NCI-H1092 treated with DMSO at 0.1 percent for 48 hours (cell line): Measurements from ENCODE around the gene USP38.
"Not testable (repeated sequence)": the region's sequence is repeated elsewhere in the genome, so short reads cannot be mapped to it uniquely, and the experiment has no call there.

ENCODE experiments used
- DNase-seq: peaks from one replicate; lab custom pipeline; 2025; lab: John Stamatoyannopoulos, UW

The USP38 gene

GRCh38 chr4:143215873-143216272 is 31.2 kb downstream of the USP38 start:
- DNase-seq = no peak

DNA sequence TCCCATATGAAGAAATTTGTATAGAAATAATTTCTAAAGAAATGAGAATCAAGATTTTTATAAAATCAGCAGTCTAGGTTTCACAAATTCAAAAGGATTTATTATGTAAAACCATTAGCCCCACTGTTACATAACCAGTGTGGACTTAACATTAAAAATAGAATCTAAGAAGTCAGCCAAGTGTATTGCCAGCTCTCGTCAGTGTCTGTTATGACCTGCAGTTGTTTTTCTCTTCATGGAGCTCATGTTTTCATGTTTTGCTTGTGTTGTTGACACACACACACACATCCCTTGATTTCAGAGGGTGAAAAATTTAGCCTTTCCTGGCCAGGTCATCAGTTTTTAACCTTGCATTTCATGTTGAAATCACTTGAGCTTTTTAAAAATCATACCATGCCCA is 39.5 kb downstream of the USP38 start:
- no peak for DNase-seq

DNA sequence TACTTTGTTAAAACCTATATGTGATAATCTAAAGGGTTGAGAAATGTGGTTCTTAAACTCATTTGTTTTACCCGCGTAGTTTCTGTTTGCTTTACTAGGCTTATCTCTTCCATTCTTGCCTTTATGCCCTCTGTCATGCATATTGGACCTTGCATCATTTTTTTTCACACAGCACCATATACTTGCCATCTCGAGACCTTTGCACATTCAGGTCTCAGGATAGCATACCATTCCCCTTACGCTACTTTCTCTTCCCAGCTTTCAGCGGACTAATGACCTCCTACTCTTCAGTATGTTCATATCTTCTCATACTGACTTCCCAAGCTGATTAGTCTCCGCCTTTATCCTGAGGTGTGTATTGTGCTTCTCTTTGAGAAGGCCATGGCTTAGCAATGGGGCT is 40.5 kb downstream of the USP38 start:
- no peak for DNase-seq

- no peak for DNase-seq
Observed at GRCh38 chr4:143230683-143231082, 46.0 kb downstream of the USP38 start.

GRCh38 chr4:143232277-143232676 is 47.6 kb downstream of the USP38 start:
- DNase-seq = no peak

DNA sequence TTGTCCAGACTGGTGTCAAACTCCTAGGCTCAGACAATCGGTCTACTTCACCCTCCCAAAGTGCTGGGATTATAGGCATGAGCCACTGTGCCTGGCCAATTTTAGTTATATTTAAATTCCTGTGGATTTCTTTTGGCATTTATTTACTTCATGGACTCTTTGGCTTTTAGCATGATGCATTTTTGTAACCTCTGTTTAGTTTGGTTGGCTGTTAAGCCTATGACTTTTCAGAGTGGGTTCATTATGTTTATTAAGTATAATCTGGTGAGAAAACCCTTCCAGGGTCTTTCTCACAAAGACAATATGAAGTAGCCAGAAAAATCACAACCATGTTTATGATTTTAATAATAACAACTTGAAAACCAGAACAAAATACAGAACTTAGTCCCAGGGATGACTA is 49.4 kb downstream of the USP38 start:
- DNase-seq = no peak

DNA sequence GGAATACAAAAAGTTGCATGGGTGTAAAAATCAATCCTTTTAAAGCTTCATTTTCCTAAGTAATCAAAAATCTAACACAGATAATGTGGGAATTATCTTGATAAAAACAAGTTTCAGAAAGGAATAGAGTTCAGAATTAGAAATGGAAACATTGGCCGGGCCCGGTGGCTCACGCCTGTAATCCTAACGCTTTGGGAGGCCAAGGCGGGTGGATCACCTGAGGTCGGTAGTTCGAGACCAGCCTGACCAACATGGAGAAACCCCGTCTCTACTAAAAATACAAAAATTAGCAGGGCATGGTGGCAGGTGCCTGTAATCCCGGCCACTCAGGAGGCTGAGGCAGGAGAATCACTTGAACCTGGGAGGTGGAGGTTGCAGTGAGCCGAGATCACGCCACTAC is 52.5 kb downstream of the USP38 start:
- not testable (repeated sequence) for DNase-seq

DNA sequence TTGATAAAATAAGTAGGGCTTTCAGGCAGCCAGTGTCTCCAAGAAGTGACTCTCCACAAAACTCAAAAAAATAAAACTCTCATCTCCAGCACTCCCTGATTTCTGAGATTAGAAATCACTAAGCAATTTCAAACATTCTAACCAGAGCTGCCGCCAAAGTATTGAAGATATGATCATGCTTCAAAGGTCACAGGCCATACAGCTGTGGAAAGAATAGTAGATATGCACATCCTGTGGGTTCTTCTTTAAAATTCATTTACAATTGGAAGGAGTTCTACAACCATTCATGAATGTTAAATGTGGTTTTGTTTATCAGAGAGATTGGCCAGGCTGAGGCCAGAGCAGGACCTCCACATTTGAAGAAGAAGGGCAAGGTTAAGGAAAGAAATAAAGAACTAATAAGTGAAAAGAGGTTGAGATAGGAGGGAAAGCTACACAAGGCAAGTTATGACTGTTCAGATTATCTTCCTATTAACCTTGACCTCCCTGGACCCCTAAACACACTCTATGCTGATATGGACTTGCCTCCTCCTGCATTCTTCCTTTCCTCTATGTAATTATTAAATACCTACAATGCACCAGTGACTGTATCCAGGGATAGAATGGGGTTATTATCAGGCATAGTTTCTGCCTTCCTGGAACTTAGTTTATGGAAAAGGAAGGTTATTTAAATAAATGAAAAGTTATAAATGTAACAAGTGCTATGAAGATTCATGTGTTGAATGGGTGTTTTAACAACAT is 56.4 kb downstream of the USP38 start:
- no peak for DNase-seq

DNA sequence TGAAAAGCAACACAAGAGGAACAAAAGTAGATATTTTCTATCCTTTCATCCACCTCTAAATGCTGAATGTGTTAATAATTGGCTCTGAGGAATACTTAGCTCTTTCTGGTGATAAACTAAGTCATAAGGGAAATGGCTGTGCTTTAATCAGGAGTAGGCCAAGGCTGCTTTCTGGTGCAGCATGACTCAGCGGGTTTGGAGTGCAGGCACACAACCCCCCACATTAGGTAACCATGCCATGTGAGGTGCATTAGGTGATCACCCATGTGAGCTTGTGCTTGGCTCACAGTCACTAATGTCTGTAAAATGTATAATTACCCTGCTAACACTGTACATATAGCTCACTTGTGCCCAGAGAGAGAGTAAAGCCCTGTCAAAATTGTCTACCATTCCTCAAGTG is 57.2 kb downstream of the USP38 start:
- no peak for DNase-seq

- no peak for DNase-seq
Observed at GRCh38 chr4:143243041-143243440, 58.3 kb downstream of the USP38 start.

- DNase-seq = no peak
Observed at GRCh38 chr4:143246977-143247376, 62.3 kb downstream of the USP38 start.

DNA sequence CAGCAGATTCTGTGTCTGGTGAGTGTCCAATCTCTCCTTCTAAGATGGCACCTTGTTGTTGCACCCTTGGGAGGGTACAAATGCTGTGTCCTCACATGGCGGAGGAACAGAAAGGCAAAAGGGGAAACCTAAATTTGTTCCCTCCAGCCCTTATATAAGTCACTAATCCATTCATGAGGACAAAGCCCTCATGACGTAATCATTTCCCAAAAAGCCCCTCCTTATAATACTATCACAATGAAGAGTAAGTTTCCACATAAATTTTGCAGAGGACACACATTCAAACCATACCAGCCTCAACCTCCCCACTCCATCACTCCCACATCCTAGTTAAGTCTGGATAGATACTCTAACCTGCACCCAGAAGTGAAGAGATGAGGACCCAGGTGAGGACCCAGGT is 63.1 kb downstream of the USP38 start:
- DNase-seq = no peak

GRCh38 chr4:143248827-143249226 is 64.1 kb downstream of the USP38 start:
- no peak for DNase-seq

GRCh38 chr4:143250617-143251016 is 65.9 kb downstream of the USP38 start:
- no peak for DNase-seq

- DNase-seq = no peak
Observed at GRCh38 chr4:143251348-143251747, 66.6 kb downstream of the USP38 start.

DNA sequence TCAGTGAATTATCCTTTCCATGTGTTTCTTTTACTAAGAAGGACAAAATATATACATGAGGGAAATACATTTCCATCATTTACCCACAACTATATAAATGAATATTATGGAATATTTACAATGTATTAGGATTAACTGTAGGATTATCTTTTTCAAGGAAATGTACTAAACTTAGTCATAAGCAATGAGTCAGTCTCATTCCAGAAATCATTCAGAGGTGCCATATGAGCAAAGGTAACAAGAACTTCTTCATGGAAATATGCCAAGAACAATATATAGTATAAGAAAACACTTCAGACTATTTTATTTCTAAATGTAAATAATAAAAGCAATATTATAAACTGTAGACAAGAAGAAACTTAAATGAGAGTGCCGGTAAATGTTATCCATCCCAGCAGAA is 67.1 kb downstream of the USP38 start:
- DNase-seq = no peak

- no peak for DNase-seq
Observed at GRCh38 chr4:143252478-143252877, 67.8 kb downstream of the USP38 start.

- DNase-seq = no peak
Observed at GRCh38 chr4:143253166-143253565, 68.4 kb downstream of the USP38 start.

DNA sequence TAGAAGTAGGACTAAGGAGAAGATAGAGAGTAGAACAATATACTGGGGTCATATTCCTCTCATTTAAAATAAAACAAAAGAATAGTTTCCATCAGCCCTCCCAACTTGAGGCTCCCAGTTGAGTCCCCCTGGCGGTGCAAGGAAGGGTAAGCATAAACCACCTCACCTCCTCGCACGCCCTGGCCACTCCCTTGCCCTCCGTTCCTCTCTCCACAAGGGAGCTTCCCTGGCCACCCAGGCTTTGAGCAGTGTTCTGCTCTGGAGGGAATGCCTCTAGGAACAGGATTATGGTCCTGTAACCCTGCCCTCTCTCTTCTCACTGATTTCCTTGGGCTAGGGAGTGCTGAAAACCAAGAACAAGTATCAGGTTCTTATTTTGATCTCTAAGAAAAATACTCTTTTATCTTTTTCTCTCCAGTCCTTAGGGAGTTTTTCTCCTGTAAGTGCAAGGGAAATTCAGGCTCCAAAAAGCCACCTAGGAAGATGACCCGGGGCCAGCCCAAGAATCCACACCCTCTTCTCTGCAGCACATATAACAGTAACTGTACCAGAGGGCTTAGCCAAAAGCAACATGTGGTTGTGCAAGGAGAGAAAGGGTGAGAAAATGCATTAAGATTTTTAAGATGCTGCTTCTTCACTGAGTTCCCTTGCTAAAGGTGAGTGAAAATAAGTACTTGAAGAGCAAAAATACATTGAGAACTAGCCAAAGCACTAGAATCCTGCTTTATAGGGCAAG is 69.9 kb downstream of the USP38 start:
- no peak for DNase-seq

GRCh38 chr4:143256456-143256855 is 71.7 kb downstream of the USP38 start:
- no peak for DNase-seq

DNA sequence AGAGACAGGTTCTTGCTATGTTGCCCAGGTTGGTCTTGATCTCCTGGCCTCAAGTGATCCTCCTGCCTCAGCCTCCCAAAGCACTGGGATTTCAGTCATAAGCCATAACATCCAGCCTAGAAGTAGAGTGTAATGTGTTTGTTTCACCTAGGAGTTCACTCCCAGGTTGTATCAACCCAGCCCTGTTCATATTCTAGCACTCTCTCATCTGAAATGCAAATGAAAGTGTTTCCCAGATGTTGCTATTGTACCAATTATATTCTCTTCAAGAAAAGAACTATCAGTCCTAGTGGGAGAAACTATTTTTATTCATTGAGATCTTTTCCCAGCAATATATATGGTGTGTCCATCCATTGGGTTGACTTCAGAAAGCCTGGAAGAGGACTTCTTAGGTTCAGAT is 72.6 kb downstream of the USP38 start:
- no peak for DNase-seq

DNA sequence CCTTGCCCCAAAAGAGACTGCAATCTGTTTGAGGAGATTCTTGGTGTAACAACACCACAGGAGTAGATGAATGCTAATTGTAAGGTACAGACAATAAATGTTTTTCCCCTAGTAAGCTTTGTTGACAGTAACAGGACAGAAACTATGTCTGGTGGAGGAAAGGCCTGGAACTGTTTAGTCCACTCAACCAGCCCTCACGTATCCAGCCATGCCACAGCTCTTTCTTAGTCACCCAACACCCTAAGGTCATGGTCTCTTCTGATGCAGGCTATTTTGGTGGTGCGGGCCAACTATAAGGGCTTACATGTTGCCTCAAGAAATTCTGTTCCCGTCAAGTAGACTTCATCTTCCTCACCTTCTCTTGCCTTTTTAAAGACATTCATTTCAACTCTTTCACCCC is 76.0 kb downstream of the USP38 start:
- DNase-seq = no peak

DNA sequence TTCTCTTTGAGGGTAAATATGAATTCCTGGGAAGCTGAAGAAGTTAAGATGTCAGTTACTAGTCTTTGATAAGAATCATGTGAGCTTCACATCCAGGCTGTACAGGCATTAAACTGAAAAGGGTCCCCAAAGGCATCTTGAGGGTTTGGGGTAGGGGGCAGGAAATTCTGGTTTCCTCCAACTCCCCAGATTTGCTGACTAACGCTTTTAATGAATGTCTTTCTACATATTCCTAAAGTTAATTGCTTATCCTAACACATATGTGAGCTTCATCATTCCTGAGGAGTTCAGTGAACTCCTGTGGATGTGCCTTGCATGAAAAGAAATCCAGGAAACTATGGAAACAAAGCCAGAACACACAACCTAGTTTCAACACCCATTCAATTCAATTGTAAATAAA is 78.1 kb downstream of the USP38 start:
- DNase-seq = no peak

DNA sequence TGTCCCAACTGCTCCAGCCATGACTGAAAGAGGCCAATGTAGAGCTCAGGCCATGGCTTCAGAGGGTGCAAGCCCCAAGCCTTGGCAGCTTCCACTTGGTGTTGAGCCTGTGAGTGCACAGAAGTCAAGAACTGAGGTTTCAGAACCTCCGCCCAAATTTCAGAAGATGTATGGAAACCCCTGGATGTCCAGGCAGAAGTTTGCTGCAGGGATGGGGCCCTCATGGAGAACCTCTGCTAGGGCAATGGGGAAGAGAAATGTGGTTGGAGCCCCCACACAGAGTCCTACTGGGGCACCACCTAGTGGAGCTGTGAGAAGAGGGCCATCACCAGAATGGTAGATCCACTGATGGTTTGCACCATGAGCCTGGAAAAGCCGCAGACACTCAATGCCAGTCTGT is 83.0 kb downstream of the USP38 start:
- not testable (repeated sequence) for DNase-seq
